Raji (cell line): ENCODE data around the gene GCNA.

Source experiments
- POLR2A ChIP-seq: IDR thresholded peaks from 2 replicates; pipeline ENCODE4 v1.6.1; 2011; ENCODE audit warnings: low read depth, low read length, control low read depth; ENCODE audit not compliant: insufficient read depth

GCNA gene

DNA sequence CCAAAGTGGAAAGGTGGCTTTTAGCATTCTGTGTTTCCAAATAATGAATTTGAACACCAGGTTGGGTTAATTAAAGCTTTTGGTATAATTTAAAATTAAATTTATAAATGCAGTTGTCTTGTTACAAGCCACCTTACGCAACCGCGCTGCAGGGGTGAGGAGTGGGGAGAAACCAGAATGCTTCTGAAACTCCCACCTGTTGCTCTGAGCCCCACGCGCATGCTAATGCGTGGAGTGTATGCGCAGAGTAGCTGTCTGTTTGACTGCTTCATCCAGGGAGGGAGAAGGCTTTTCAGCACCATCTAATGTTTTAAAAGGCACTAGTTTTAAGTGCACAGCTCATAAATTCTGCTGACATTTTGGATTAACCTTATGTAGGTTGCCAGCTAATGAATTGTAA, 32.9 kb upstream of the GCNA start:
- TF ChIP-seq POLR2A: no peak

DNA sequence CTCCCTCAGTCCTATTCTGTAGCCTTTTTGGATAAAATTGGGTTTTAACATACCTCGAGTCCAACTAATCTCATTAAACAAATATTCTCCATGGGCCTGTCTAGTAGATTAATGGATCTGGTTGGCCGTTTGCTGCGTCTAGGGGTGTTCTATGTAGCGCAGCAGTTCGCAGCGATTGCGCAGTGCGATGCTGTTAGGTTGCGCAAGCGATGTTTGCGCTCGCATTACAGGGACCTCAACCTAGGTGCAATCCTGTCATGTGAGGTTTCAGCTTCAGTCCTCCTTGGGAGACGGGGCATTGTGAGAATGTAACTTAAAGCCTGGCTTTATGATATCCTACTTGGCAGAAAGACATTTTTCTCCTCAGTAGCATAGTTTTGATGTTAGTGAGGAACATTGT, 31.4 kb upstream of the GCNA start:
- TF ChIP-seq POLR2A: no peak

DNA sequence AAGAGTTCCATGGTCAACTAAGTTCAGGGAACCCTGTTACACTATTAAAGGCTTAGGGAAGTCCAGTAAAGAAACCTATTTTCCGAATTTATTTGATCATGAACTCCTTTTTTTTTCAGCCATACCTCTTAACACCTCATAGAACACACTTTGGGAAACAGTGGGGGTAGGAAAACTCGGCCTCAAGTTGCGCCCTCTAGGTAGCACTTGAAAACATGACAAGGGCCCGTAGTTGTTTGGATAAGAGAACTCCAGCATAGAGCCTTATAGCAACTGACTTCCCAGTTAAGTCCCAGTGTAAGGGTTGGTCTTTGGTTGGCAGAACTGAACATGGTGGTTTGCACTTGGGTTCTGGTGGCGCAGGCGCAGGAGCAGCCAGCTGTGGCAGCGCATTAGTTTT, 30.9 kb upstream of the GCNA start:
- no peak for TF ChIP-seq POLR2A

DNA sequence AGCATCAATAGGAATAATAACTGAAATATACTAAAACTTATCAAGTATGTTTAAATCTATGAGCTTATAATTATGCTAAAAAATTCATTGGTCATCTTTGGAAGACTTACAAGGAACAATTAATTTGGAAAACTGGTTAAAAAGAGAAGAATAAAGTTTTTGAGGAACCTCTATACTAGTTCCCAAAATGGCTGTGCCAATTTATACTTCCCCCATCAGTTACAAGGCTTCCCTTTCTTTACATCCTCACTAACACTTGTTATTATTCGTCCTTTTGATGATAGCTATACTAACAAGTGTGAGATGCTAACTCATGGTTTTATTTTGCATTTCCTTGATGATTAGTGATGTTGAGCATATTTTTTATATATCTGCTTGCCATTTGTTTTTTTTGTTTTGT, 28.3 kb upstream of the GCNA start:
- TF ChIP-seq POLR2A: no peak

DNA sequence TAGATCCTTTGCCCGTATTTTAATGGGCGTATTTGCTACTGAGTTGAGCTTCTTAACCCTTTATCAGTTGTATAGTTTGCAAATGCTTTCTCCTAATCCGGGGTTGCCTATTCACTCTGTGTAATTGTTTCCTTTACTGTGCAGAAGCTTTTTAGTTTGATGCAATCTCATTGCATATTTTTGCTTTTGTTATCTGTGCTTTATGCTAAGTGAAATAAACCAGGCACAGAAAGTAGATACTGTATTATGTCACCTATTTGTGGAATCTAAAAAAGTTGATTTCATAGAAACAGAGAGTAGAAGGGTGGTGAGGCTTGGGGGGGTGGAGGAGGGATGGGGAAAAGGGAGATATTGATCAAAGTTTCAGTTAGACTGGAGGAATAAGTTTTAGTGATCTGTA, 27.7 kb upstream of the GCNA start:
- TF ChIP-seq POLR2A: no peak

DNA sequence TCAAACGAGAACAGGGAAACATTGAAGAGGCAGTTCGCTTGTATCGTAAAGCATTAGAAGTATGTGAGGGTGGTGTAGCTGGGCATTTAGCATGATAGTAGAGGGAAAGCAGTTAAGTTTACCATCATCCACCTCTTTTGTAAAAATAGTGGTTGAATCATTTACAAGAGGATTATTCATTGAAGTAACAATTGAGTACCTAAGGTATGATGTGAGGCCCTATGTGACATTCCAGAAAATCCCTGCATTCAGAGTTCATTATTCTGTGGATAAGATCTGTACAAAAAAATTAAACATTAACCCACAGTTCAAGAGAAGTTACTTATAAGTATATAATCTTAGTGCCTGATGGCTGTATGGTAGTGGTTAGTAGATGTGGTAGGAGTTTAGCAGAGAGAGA, 22.2 kb upstream of the GCNA start:
- TF ChIP-seq POLR2A: no peak

DNA sequence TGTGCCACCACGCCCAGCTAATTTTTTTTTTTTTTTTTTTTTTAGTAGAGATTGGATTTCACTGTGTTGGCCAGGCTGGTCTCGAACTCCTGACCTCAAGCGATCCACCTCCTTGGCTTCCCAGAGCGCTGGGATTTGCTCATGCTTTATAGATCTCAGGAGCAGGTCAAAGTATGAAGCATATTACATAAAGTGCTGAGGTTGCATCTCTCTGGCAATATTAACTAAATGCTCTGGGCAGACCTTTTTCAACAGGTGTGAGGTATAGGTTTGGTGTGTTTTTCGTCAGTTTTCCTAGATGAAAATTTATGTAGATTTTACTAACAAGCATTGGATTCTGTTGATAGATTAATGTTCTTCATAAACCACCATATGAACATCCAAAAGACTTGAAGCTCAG, 19.3 kb upstream of the GCNA start:
- TF ChIP-seq POLR2A: no peak

DNA sequence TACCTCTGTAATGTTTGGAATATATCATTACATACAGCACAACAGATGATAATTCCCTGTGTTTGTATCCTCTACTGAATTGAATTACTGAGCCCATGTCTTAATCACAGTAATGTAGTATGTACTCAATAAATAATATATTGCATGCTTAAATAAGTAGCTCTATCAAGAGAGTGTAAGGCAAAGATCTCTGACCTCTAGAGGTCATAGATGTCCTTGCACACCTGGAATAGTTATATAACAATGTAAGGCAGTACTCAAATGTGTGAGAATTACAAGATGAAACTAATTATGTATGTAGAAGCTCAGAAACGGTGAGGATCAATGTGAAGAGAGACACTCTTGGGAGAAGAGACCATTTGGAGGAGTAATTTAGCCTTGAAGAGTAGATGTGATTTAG, 14.3 kb upstream of the GCNA start:
- no peak for TF ChIP-seq POLR2A

DNA sequence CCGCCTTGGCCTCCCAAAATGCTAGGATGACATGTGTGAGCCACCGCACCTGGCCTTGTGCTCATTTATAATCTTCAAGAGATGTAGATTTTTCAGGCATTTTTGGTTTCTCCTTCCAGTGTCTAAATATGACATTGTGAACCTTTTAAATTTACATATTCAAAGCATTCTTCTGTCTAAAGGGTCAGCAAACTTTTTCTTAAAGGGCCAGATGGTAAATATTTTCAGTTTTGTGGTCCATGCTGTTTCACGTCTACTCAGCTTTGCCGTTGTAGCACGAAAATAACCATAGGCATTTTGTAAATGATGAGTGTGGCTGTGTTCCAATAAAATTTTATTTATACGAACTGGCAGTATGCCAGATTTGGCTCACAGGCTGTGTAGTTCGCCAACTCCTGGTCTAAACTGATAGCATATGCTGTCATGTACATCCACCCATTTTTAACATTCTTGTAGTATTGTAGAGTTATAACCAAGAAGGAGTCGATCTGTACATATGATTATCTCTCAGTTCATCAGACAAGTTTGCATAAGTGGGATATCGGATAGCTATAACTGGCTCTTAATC, 12.7 kb upstream of the GCNA start:
- no peak for TF ChIP-seq POLR2A

DNA sequence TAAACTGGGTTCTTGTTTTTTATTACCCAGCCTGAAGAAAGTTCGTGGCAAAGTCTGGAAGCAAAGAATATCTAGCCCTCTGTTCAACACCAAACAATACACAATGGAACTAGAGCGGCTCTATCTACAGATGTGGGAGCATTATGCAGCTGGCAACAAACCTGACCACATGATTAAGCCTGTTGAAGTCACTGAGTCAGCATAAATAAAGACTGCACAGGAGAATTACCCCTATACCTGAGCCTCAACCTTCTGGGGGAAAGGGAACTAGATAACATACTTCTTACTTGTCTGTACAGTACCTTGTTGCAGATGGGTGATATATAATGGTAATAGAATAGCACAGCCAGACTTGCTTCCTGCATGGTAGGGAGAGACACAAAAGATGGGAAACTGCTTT, 4.6 kb upstream of the GCNA start:
- no peak for TF ChIP-seq POLR2A

DNA sequence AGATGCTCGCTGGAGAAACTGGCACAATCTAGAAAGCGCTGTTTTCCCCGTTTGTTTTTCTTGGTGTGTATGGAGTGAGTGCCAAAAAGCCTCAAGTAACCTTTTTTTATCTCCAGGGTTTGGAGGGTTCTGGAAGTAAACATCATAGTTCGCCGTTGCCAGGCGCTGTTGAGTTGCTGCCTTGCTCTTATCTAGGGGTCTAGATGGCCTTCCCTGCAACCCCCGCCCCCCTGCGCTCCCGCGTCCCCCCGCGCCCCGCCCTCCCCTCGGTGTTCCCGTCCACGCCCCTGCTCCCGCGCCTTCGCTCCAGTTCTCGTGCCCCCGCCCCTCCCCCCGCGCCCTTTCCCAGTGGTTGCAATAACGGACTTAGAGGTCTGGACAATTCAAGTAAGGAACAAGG, 555 bp upstream of the GCNA start:
- TF ChIP-seq POLR2A: no peak

DNA sequence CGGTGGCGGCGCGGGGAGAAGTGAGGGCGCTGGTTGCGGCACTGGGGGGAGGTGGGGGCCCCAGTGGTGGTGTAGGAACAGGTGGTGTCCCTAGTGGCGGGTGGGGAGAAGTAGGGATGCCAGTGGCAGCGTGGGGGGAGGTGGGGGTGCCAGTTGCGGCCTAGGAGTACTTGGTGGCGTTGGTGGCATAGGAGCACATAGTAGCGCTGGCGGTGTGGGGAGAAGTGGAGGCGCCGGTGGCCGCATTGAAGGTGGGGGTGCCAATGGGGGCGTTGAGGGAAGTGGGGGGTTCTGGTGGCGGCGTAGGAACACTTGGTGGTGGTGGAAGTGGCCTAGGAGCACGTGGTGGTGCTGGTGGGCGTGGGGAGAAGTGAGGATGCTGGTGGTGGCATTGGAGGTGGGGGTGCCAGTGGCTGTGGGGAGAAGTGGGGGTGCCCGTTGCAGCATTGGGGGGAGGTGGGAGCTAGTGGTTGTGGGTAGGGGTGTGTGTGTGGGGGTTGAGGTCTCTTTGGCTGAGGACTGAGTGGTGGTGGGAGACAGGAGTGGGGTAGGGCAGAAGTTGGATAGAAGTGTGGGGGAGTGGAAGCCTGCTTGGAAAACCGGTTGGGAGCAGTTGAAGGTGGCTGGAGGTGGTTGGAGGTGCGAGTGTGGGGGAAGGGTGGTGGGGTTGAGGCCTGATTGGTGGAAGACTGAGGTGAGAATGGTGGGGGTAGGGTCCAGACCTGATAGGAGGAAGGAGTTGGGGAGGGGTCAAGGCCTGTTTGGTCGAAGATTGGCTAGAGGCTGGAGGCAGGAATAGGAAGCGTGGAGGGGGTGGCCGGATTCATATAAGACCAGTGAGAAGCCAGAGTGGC, 1.1 kb downstream of the GCNA start:
- TF ChIP-seq POLR2A: no peak

DNA sequence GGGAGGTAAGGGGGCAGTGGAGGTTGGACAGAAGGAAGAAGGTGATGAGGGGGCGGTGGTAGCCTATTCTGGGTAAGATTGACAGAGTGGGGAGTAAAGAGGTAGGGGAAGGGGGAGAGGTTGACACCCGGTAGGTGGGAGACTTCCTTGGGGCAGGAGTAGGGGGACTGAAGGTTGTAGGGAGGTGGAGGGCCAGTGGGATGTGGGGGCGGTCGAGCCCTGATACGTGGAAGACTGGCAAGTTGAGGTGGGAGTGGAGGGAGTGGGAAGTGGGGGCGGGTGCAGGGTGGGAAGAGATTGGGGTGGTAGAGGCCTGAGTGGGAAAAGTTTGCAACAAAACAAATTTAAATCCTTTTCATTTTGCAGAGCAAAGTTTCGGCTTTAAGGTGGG, 1.7 kb downstream of the GCNA start:
- no peak for TF ChIP-seq POLR2A

DNA sequence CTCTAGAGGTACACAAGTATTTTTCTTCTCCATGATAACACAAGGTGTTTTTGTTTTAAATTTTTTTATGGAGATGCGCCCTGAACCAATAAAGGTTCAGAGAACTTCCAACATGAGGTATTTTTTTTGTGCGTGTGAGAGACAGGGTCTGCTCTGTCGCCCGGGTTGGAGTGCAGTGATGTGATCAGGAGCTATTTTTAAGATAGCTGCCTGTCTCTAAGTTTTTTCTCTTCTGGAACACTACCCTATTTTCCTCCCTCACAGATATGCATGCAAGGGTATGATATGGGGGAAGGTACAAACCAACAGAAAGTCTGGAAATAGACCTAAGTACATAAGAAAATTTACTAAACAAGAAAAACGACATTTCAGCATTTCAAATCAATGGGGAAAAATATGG, 3.0 kb downstream of the GCNA start:
- TF ChIP-seq POLR2A: no peak

DNA sequence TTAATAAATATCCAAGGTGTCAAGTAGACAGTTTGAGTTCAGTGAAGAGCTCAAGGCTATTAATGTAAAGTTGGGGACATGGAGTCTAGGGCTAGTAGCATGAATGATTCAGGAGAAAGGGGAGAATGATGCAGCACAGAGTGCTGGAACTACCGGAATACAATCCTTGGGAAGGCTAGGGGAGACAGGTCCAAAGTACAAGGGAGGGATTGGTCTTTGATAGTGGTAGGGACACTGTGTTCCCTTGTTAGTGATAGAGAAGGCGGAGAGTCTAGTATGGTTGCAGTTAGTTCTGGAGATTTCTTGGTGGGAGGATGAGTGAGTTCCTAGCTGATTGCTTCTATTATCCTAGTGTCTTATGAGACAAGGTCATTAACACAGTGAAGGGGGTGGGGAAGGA, 8.7 kb downstream of the GCNA start:
- TF ChIP-seq POLR2A: no peak

DNA sequence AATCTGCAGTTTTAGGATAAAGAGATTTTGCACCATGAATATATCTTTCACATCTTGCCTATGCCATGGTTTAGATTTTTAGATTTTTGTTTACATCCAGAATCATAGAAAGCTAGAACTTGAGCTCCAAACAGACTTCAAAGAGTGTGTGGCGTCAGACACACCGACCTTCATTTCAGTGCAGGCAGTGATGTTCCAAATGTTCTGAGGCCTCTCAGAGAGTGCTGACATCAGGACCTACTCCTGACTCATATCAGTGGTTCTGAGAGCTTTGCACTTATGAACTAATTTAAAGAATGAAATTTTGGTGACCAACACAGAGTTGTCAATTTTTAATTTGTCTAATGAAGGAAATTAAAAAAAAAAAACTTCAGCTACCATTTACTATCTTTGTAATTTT, 21.7 kb downstream of the GCNA start:
- no peak for TF ChIP-seq POLR2A

DNA sequence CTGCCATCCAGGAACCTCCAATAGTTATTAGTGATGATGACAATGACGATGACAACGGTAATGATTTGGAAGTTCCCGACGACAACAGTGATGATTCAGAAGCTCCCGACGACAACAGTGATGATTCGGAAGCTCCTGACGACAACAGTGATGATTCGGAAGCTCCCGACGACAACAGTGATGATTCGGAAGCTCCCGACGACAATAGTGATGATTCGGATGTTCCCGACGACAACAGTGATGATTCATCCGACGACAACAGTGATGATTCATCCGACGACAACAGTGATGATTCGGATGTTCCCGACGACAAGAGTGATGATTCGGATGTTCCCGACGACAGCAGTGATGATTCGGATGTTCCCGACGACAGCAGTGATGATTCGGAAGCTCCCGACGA, 25.4 kb downstream of the GCNA start:
- TF ChIP-seq POLR2A: no peak
